Ascending aorta (tissue), 2 donors: Measurements from ENCODE around the gene NDEL1. TPM values are rescaled to one million over a fixed set of nuclear protein-coding genes. Genes with fewer than 3 reads are reported as not detected.
A peak's percentile ranks its signal among the peaks of the same experiment; 100 is the strongest.

Experiments
- DNase-seq, 2 donors: peaks; one replicate each; pipeline ENCODE4 v3.0.0-alpha.2; 2019; ENCODE audit warnings: low spot score in 2 of 2
- H3K27ac ChIP-seq, 2 donors: fragments of 200-600 bp; sonication (generic); one replicate each; pipeline ENCODE4 v1.5.1; 2016 to 2017; ENCODE audit warnings: mild to moderate bottlenecking in 1 of 2
- H3K27me3 ChIP-seq: fragments of 200-600 bp; sonication (generic); one replicate; pipeline ENCODE4 v1.5.1; 2017
- H3K36me3 ChIP-seq, 2 donors: fragments of 200-600 bp; sonication (generic); one replicate each; pipeline ENCODE4 v1.5.1; 2016
- H3K4me1 ChIP-seq, 2 donors: fragments of 200-600 bp; sonication (generic); one replicate each; pipeline ENCODE4 v1.5.1; 2016 to 2017; ENCODE audit warnings: mild to moderate bottlenecking in 1 of 2
- H3K4me3 ChIP-seq, 2 donors: fragments of 200-600 bp; sonication (generic); one replicate each; pipeline ENCODE4 v1.5.1; 2016 to 2017; ENCODE audit warnings: mild to moderate bottlenecking in 1 of 2
- H3K9me3 ChIP-seq, 2 donors: fragments of 200-600 bp; sonication (generic); one replicate each; pipeline ENCODE4 v1.5.1; 2016
- intact Hi-C: fragments of 100-400 bp; cut with DNase I; formaldehyde crosslinking; loops from one replicate; pipeline ENCODE4 v1.15.1; 2023
- total RNA-seq: library from RNA; depleted of rRNA; stranded (reverse); fragments of >200 nt; gene quantifications from one replicate; pipeline ENCODE4 v1.1.0, GENCODE V29; 2016
- TF ChIP-seq, protein P1 (sequence below), 3 experiments: fragments of 200-600 bp in 2 of 3; fragments of 450-650 bp in 1 of 3; sonication (generic) in 2 of 3; IDR thresholded peaks; one replicate each; pipeline ENCODE4 v1.5.1; 2016 to 2019; ENCODE audit warnings: antibody characterized with exemption in 3 of 3, mild to moderate bottlenecking in 1 of 3, moderate library complexity in 1 of 3

Gene NDEL1, protein sequence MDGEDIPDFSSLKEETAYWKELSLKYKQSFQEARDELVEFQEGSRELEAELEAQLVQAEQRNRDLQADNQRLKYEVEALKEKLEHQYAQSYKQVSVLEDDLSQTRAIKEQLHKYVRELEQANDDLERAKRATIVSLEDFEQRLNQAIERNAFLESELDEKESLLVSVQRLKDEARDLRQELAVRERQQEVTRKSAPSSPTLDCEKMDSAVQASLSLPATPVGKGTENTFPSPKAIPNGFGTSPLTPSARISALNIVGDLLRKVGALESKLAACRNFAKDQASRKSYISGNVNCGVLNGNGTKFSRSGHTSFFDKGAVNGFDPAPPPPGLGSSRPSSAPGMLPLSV
- total RNA-seq = 103 TPM

- intact Hi-C loops = loop anchor here (1.0 kb wide), 1 partner anchor 28 kb away; no protein-coding TSS in a partner anchor
- peaks cover 15 to 38% of the 10 kb centered on the region in 2 donors for H3K4me1 ChIP-seq
These were observed at the start of gene NDEL1 for GRCh38 chr17:8435245-8436168. TSS of gene NDEL1 (plus strand) at chr17:8435884. CDS start at chr17:8444272, 8,388 bp downstream.

GRCh38 chr17:8386841-8387240, 48.8 kb upstream of the NDEL1 start:
- intact Hi-C loops = loop anchor here (10.0 kb wide), 3 partner anchors 162 to 508 kb away; no protein-coding TSS in a partner anchor
- DNase-seq = no peak
- TF ChIP-seq, protein P1, sequence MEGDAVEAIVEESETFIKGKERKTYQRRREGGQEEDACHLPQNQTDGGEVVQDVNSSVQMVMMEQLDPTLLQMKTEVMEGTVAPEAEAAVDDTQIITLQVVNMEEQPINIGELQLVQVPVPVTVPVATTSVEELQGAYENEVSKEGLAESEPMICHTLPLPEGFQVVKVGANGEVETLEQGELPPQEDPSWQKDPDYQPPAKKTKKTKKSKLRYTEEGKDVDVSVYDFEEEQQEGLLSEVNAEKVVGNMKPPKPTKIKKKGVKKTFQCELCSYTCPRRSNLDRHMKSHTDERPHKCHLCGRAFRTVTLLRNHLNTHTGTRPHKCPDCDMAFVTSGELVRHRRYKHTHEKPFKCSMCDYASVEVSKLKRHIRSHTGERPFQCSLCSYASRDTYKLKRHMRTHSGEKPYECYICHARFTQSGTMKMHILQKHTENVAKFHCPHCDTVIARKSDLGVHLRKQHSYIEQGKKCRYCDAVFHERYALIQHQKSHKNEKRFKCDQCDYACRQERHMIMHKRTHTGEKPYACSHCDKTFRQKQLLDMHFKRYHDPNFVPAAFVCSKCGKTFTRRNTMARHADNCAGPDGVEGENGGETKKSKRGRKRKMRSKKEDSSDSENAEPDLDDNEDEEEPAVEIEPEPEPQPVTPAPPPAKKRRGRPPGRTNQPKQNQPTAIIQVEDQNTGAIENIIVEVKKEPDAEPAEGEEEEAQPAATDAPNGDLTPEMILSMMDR (IDR thresholded peaks at IDR 0.05) = no peak

More at GRCh38 chr17:8435245-8436168, at the start of gene NDEL1:
- H3K9me3 ChIP-seq = no peaks in the 10 kb centered on the region
- H3K27me3 ChIP-seq = no peaks in the 10 kb centered on the region
- H3K27ac ChIP-seq = peak within 1 kb of the TSS; percentile 95 to 100
- peak; percentile 96 to 99 for DNase-seq
- peak within 1 kb of the TSS; percentile 73 to 96 for H3K4me3 ChIP-seq
- peaks cover 16 to 18% of the 10 kb centered on the region in 2 donors for H3K36me3 ChIP-seq
- TF ChIP-seq, protein P1 (IDR thresholded peaks at IDR 0.05) = no peak

DNA sequence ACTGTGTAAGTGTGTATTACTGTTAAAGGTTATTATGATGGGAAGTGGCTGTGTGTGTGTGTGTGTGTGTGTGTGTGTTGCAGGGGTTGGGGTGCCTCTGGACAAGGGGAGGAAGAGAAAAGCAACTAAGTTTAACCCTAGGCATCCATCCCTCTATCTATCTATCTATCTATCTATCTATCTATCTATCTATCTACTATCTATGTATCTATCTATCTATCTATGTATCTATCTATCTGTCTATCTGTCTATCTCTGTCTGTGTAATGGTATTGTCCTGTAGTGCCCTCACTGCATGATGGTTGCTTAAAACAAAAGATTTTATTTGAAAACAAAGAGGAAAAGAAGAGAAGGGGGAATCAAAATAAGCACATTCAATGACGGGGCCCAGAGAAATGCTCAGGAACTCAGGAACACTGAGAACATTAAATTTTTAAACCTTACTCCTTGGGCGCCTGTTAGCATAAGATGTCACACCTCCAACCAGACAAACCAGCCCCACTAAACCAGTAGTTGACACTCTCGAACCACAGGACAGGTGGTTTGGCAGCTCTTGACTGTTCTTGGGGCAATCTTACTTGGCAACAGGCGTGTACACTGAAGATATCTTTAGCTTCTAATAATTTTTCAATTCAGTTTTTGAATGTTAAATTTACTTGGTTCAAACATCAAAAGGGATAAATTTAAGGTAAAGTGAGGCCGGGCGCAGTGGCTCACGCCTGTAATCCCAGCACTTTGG, 47.6 kb upstream of the NDEL1 start:
- intact Hi-C loops = loop anchor here (10.0 kb wide), 3 partner anchors 163 to 507 kb away; no protein-coding TSS in a partner anchor

More at GRCh38 chr17:8386841-8387240, 48.8 kb upstream of the NDEL1 start:
- H3K27me3 ChIP-seq = no peaks in the 10 kb centered on the region
- no peak overlapping the region for H3K4me3 ChIP-seq
- no peaks in the 10 kb centered on the region for H3K36me3 ChIP-seq
- H3K27ac ChIP-seq = no peak overlapping the region
- no peaks in the 10 kb centered on the region for H3K9me3 ChIP-seq
- H3K4me1 ChIP-seq = peaks cover 3 to 9% of the 10 kb centered on the region in 2 donors

GRCh38 chr17:8391711-8392110, 44.0 kb upstream of the NDEL1 start:
- intact Hi-C loops = no loop called here
- Histone ChIP-seq H3K4me1 (no peaks in the 10 kb centered on the region), H3K9me3 (no peaks in the 10 kb centered on the region), H3K36me3 (no peaks in the 10 kb centered on the region), H3K4me3 (no peak overlapping the region), H3K27ac (no peak overlapping the region), H3K27me3 (no peaks in the 10 kb centered on the region)
- TF ChIP-seq, protein P1 (IDR thresholded peaks at IDR 0.05) = no peak
- DNase-seq = no peak

More for the DNA sequence above, 47.6 kb upstream of the NDEL1 start:
- Histone ChIP-seq H3K9me3 (no peaks in the 10 kb centered on the region), H3K27me3 (no peaks in the 10 kb centered on the region), H3K4me1 (peaks cover 2 to 6% of the 10 kb centered on the region in 2 donors), H3K36me3 (no peaks in the 10 kb centered on the region), H3K27ac (no peak overlapping the region), H3K4me3 (no peak overlapping the region)
- DNase-seq = no peak
- TF ChIP-seq, protein P1 (IDR thresholded peaks at IDR 0.05) = no peak

- Histone ChIP-seq H3K27me3 (no peaks in the 10 kb centered on the region), H3K9me3 (no peaks in the 10 kb centered on the region), H3K27ac (no peak overlapping the region), H3K36me3 (no peaks in the 10 kb centered on the region), H3K4me3 (no peak overlapping the region), H3K4me1 (no peaks in the 10 kb centered on the region)
- DNase-seq = no peak
- intact Hi-C loops = no loop called here
- TF ChIP-seq, protein P1 (IDR thresholded peaks at IDR 0.05) = no peak
These were observed 43.4 kb upstream of the NDEL1 start for GRCh38 chr17:8392274-8392673.
